ENCODE results near the gene KIF9. TPM values are rescaled to one million over a fixed set of nuclear protein-coding genes. Genes with fewer than 3 reads are reported as not detected.

KIF9 gene
- total and polyA plus RNA-seq, 2 of the 8 experiments (the other 6 are each of a cell fraction or from before 2014, with no cell fraction given) = 5.0 to 8.0 TPM

DNA sequence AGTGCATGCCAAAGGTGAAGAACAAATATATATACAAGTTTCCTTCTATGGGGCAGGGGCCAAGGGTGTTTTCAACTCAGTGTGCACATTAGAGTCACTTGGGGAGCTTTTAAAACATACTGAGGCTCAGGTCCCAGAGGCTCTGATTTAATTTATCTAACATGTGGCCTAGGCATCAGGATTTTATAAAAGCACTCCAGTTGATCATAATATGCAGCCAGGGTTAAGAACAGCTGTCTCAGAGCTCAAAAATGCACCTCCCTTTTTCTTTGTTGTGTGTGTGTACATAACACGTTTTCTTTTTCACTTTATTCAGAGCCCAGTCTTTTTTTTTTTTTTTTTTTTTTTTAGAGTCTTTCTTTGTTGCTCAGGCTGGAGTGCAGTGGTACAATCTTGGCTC is 60.8 kb downstream of the KIF9 start (continued):
- TF ChIP-seq, protein P1, sequence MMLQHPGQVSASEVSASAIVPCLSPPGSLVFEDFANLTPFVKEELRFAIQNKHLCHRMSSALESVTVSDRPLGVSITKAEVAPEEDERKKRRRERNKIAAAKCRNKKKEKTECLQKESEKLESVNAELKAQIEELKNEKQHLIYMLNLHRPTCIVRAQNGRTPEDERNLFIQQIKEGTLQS (IDR thresholded peaks at IDR 0.05; ENCODE audit: insufficient read depth, low read depth, low read length) = no peak
- TF ChIP-seq ZNF274 (IDR thresholded peaks at IDR 0.05; ENCODE audit: borderline replicate concordance, extremely low read depth, low read length) (no peak), BRCA1 (IDR thresholded peaks at IDR 0.05; ENCODE audit: low read depth, low read length) (no peak)
